Right atrium auricular region (tissue), 2 donors: ENCODE results near the gene SOX8. TPM values are rescaled to one million over a fixed set of nuclear protein-coding genes. Genes with fewer than 3 reads are reported as not detected.

Experiments used
- DNase-seq: peaks from one replicate; pipeline ENCODE4 v3.0.0-alpha.2; 2019; ENCODE audit warnings: low spot score
- H3K27ac ChIP-seq, 2 donors: fragments of 200-600 bp; sonication (generic); 1 replicate in 1 of 2; 2 replicates in 1 of 2; pipeline ENCODE4 v1.5.1; 2016 to 2019
- H3K27me3 ChIP-seq, 2 donors: fragments of 200-600 bp; sonication (generic); one replicate each; pipeline versions ENCODE4 v1.5.1 to v1.6.0; 2017 to 2019
- H3K36me3 ChIP-seq: fragments of 200-600 bp; sonication (generic); one replicate; pipeline ENCODE4 v1.5.1; 2016
- H3K4me1 ChIP-seq, 2 donors: fragments of 200-600 bp; sonication (generic); one replicate each; pipeline versions ENCODE4 v1.5.1 to v1.6.0; 2017 to 2019
- H3K4me3 ChIP-seq, 2 donors: fragments of 200-600 bp; sonication (generic); 1 replicate in 1 of 2; 2 replicates in 1 of 2; pipeline ENCODE4 v1.5.1; 2017 to 2019; ENCODE audit warnings: mild to moderate bottlenecking in 1 of 2, moderate library complexity in 1 of 2
- H3K9me3 ChIP-seq, 2 donors: fragments of 200-600 bp; sonication (generic); one replicate each; pipeline ENCODE4 v1.5.1; 2019
- total RNA-seq, 2 donors: library from RNA; depleted of rRNA; stranded (reverse); fragments of >200 nt; gene quantifications; one replicate each; pipeline ENCODE4 v1.1.0, GENCODE V29; 2016
- TF ChIP-seq, protein P1 (sequence below), 2 donors: fragments of 200-600 bp; sonication (generic); IDR thresholded peaks; one replicate each; pipeline ENCODE4 v1.5.1; 2019; ENCODE audit warnings: antibody characterized with exemption in 2 of 2

SOX8 gene
- total RNA-seq, 2 donors from 2014 or later = 1.0 to 1.6 TPM

DNA sequence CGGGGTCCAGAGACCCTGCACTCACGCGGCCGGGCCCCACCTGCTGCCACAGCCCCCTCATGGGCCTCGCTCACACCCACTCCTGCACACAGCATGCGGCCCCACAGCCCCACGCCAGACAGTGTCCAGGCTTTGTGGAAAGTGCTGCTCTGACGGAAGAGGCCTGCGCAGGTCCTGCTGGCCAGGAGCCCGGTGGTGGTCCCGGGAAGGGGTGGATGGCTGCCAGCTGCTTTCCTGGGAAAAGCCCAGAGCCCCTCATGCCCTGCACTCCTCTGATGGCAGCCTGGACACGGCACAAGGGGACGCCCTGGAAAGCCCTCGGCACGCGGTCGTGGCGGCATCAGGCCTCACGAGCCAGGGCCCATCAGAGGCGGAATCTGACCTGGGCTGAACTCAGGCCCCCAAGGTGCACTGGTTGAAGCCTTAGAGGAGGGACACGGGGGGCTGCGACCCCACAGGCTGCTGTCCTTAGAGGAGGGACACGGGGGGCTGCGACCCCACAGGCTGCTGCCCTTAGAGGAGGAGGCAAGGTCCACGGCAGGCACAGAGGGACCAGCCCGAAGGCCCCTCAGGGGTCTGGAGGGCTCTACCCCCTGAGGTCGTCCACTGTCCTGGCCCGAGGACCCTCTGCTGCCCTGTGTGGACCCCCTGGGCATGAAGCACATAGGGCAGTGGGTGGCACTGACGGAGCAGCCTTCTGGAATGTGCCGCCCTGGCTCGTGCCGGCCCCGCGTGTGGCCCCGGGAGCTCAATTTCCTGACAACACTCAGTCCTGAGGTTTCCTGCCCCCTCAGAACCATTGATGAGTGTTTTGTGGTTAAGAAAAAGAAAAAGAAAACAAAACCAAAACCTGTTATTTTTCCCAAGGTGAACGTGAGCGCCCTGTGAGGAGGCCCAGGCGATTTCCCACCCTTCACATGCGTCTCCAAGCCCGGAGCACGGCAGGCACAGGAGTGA, 22.1 kb downstream of the SOX8 start:
- Histone ChIP-seq H3K4me1 (no peaks in the 10 kb centered on the region), H3K4me3 (no peak overlapping the region), H3K27me3 (no peaks in the 10 kb centered on the region), H3K27ac (no peak overlapping the region), H3K9me3 (no peaks in the 10 kb centered on the region), H3K36me3 (no peaks in the 10 kb centered on the region)
- TF ChIP-seq, protein P1, sequence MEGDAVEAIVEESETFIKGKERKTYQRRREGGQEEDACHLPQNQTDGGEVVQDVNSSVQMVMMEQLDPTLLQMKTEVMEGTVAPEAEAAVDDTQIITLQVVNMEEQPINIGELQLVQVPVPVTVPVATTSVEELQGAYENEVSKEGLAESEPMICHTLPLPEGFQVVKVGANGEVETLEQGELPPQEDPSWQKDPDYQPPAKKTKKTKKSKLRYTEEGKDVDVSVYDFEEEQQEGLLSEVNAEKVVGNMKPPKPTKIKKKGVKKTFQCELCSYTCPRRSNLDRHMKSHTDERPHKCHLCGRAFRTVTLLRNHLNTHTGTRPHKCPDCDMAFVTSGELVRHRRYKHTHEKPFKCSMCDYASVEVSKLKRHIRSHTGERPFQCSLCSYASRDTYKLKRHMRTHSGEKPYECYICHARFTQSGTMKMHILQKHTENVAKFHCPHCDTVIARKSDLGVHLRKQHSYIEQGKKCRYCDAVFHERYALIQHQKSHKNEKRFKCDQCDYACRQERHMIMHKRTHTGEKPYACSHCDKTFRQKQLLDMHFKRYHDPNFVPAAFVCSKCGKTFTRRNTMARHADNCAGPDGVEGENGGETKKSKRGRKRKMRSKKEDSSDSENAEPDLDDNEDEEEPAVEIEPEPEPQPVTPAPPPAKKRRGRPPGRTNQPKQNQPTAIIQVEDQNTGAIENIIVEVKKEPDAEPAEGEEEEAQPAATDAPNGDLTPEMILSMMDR (IDR thresholded peaks at IDR 0.05) = no peak
- no peak for DNase-seq

DNA sequence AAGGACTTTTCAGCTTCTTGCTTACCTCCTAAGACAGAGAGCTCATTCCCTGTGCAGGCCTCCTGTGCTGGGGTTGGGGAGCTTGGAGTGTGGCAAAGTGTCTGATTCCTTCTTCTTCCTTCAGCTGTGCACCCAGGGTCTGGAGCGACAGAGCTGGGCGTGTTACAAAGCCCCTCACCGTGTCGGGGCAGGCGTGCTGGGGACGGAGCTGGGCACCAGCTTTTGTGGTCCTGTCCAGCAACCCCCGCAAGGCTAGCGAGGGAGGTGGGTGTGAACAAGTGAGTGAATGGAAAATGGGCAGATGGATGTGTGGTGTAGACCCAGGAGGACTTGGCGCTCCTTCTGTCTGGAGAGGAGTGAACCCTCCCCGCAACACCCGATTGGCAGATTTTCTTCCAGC, 23.7 kb downstream of the SOX8 start:
- DNase-seq = no peak
- Histone ChIP-seq H3K4me3 (no peak overlapping the region), H3K9me3 (no peaks in the 10 kb centered on the region), H3K27me3 (no peaks in the 10 kb centered on the region), H3K27ac (no peak overlapping the region), H3K36me3 (no peaks in the 10 kb centered on the region), H3K4me1 (no peaks in the 10 kb centered on the region)
- TF ChIP-seq, protein P1 (IDR thresholded peaks at IDR 0.05) = no peak

- Histone ChIP-seq H3K9me3 (no peaks in the 10 kb centered on the region), H3K36me3 (no peaks in the 10 kb centered on the region), H3K27me3 (no peaks in the 10 kb centered on the region), H3K4me3 (no peak overlapping the region), H3K4me1 (no peaks in the 10 kb centered on the region), H3K27ac (no peak overlapping the region)
- no peak for DNase-seq
- TF ChIP-seq, protein P1 (IDR thresholded peaks at IDR 0.05) = no peak
Measured at GRCh38 chr16:1006781-1007180, 25.2 kb downstream of the SOX8 start.

GRCh38 chr16:1007284-1007850, 25.8 kb downstream of the SOX8 start:
- Histone ChIP-seq H3K36me3 (no peaks in the 10 kb centered on the region), H3K27ac (no peak overlapping the region), H3K4me1 (no peaks in the 10 kb centered on the region), H3K4me3 (no peak overlapping the region), H3K9me3 (no peaks in the 10 kb centered on the region), H3K27me3 (no peaks in the 10 kb centered on the region)
- no peak for DNase-seq
- TF ChIP-seq, protein P1 (IDR thresholded peaks at IDR 0.05) = no peak

DNA sequence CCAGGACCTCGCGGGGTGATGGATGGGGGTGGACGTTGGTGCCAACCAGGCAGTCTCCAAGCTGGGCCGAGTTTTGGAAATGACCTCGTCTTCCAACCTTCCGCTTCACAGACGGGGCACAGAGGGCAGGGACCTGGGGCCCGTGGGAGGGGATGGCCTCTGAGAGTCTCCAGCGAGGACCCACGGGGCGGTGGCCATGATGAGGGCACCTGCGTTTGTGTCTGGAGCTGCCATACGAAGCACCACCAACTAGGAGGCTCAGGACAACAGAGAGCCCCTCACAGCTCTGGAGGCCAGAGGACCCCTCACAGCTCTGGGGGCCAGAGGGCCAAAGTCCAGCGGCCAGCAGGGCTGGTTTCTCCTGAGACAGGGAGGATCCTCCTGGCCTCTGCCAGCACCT, 26.5 kb downstream of the SOX8 start:
- Histone ChIP-seq H3K36me3 (no peaks in the 10 kb centered on the region), H3K4me1 (no peaks in the 10 kb centered on the region), H3K27me3 (no peaks in the 10 kb centered on the region), H3K4me3 (no peak overlapping the region), H3K9me3 (no peaks in the 10 kb centered on the region), H3K27ac (no peak overlapping the region)
- DNase-seq = no peak
- TF ChIP-seq, protein P1 (IDR thresholded peaks at IDR 0.05) = no peak
